B cell (primary cell): ENCODE measurements around the gene ULBP1.

ENCODE experiments used
- EZH2 ChIP-seq: IDR thresholded peaks from 2 replicates; pipeline ENCODE4 v1.6.1; 2012; ENCODE audit warnings: borderline replicate concordance, low read depth, mild to moderate bottlenecking, moderate library complexity, low read length; ENCODE audit not compliant: insufficient read depth, poor library complexity, severe bottlenecking
- TF ChIP-seq, protein P1 (sequence below): fragments of 200-600 bp; IDR thresholded peaks from one replicate; pipeline ENCODE4 v1.8.0; 2022; ENCODE audit warnings: antibody characterized with exemption, mild to moderate bottlenecking

- TF ChIP-seq, protein P1, sequence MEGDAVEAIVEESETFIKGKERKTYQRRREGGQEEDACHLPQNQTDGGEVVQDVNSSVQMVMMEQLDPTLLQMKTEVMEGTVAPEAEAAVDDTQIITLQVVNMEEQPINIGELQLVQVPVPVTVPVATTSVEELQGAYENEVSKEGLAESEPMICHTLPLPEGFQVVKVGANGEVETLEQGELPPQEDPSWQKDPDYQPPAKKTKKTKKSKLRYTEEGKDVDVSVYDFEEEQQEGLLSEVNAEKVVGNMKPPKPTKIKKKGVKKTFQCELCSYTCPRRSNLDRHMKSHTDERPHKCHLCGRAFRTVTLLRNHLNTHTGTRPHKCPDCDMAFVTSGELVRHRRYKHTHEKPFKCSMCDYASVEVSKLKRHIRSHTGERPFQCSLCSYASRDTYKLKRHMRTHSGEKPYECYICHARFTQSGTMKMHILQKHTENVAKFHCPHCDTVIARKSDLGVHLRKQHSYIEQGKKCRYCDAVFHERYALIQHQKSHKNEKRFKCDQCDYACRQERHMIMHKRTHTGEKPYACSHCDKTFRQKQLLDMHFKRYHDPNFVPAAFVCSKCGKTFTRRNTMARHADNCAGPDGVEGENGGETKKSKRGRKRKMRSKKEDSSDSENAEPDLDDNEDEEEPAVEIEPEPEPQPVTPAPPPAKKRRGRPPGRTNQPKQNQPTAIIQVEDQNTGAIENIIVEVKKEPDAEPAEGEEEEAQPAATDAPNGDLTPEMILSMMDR, result no peak
- TF ChIP-seq EZH2, result no peak
Measured at GRCh38 chr6:149924206-149924932, 39.4 kb upstream of the ULBP1 start.
